GM18508 (cell line): ENCODE measurements around the gene RNF103.
A peak's percentile ranks its signal among the peaks of the same experiment; 100 is the strongest.

Experiments used
- ATAC-seq: cut with Tn5 transposase; IDR thresholded peaks from one replicate; pipeline ENCODE4 v1.9.1; 2021; ENCODE audit warnings: moderate number of reproducible peaks; ENCODE audit not compliant: insufficient read depth, unreplicated experiment

RNF103 gene

GRCh38 chr2:86570059-86570458, 53.6 kb downstream of the RNF103 start:
- ATAC-seq, result no peak

DNA sequence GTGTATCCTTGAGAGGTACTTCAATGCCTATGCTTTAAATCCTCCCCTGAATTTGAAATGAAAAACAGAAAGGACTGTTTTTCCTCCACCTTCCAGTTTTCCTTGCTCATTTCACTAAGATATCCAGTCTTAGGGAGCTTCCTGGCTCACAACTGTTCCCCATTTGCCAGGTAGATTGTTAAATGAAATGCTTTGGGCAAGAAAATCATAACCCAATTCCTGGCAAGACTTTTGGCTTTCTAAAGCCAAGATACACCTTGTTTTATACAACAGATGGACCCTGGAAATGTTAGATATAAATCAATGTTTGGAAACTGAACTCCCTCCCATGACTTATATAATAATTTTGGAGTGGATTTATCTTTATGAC, 56.9 kb downstream of the RNF103 start:
- no peak for ATAC-seq

- no peak for ATAC-seq
Measured at GRCh38 chr2:86566158-86566820, 57.4 kb downstream of the RNF103 start.

DNA sequence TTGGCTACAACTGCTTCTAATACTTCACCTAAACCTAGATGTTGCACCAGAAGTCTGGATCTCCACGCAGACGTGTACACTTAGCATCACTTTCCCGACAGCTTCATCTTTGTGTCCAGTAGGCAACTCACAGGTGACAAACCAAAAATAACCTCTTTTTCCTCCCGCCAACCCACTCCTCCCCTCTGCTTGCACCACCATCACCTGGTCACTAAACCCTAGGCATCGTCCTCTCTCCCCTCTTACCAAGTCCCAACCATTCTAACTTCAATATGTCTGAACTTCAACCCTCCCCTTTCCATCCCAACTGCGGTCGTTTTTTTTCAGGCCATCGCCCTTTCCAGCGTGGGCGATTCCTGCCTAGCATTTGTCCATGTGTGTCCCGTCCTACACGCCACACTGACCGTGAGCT, 60.0 kb downstream of the RNF103 start:
- no peak for ATAC-seq

GRCh38 chr2:86562922-86563649, 60.6 kb downstream of the RNF103 start, which contains the start of gene CHMP3:
Gene CHMP3, minus strand, starts transcription at chr2:86563443. Its CDS starts 95 bp downstream, at chr2:86563348.
- peak; percentile 85 for ATAC-seq

GRCh38 chr2:86562485-86562921, 61.2 kb downstream of the RNF103 start:
- ATAC-seq, result peak; percentile 6

- no peak for ATAC-seq
Measured at GRCh38 chr2:86557836-86558235, 65.8 kb downstream of the RNF103 start.

- no peak for ATAC-seq
Measured at GRCh38 chr2:86556508-86556907, 67.2 kb downstream of the RNF103 start.
